Neural progenitor cell (in vitro differentiated cells): ENCODE data around the gene GRIK3. TPM values are rescaled to one million over a fixed set of nuclear protein-coding genes. Genes with fewer than 3 reads are reported as not detected.

Source experiments
- DNase-seq: peaks from one replicate; pipeline ENCODE4 v3.0.0-alpha.2; 2016; ENCODE audit warnings: low spot score
- H2AFZ ChIP-seq: fragments of 200-600 bp; sonication (generic); replicated peaks from 2 replicates; pipeline ENCODE4 v1.6.1; 2016; ENCODE audit warnings: antibody characterized with exemption
- H3F3A ChIP-seq: fragments of 200-600 bp; sonication (generic); 2 replicates; pipeline ENCODE4 v1.6.1; 2016; ENCODE audit warnings: antibody characterized with exemption, low read depth
- H3K27ac ChIP-seq: fragments of 200-600 bp; sonication (generic); 2 replicates; pipeline ENCODE4 v1.5.1; 2016; ENCODE audit warnings: mild to moderate bottlenecking
- H3K27me3 ChIP-seq: fragments of 200-600 bp; sonication (generic); 2 replicates; pipeline ENCODE4 v1.6.1; 2016; ENCODE audit warnings: mild to moderate bottlenecking, moderate library complexity
- H3K36me3 ChIP-seq: fragments of 200-600 bp; sonication (generic); 2 replicates; pipeline ENCODE4 v1.5.1; 2016
- H3K4me1 ChIP-seq: fragments of 200-600 bp; sonication (generic); 2 replicates; pipeline ENCODE4 v1.6.1; 2016; ENCODE audit warnings: mixed run types
- H3K4me2 ChIP-seq: fragments of 200-600 bp; sonication (generic); 2 replicates; pipeline ENCODE4 v1.6.1; 2016
- H3K4me3 ChIP-seq: fragments of 200-600 bp; sonication (generic); 2 replicates; pipeline ENCODE4 v1.5.1; 2016
- H3K79me2 ChIP-seq: fragments of 200-600 bp; sonication (generic); 2 replicates; pipeline ENCODE4 v1.6.1; 2016; ENCODE audit warnings: low read depth
- H3K9ac ChIP-seq: fragments of 200-600 bp; sonication (generic); 2 replicates; pipeline ENCODE4 v1.6.1; 2016
- H3K9me3 ChIP-seq: fragments of 200-600 bp; sonication (generic); 2 replicates; pipeline ENCODE4 v1.5.1; 2016; ENCODE audit warnings: low read depth
- H4K20me1 ChIP-seq: fragments of 200-600 bp; sonication (generic); 2 replicates; pipeline ENCODE4 v1.6.1; 2016; ENCODE audit warnings: low read depth
- H3K27ac Mint-ChIP-seq: 3 replicates; pipeline ENCODE4 v1.8.0; 2021; ENCODE audit warnings: mixed read lengths
- H3K27me3 Mint-ChIP-seq: 2 replicates; pipeline ENCODE4 v1.8.0; 2022; ENCODE audit warnings: low read depth, mild to moderate bottlenecking, inconsistent platforms, moderate library complexity, mixed read lengths; ENCODE audit not compliant: insufficient read depth
- H3K36me3 Mint-ChIP-seq: 3 replicates; pipeline ENCODE4 v1.8.0; 2021; ENCODE audit warnings: mixed read lengths
- H3K4me1 Mint-ChIP-seq: 3 replicates; pipeline ENCODE4 v1.8.0; 2021; ENCODE audit warnings: mixed read lengths
- H3K4me3 Mint-ChIP-seq: 3 replicates; pipeline ENCODE4 v1.8.0; 2021; ENCODE audit warnings: mild to moderate bottlenecking, moderate library complexity, mixed read lengths
- H3K9me3 Mint-ChIP-seq: 3 replicates; pipeline ENCODE4 v1.8.0; 2020; ENCODE audit warnings: mixed read lengths
- CTCF ChIP-seq: fragments of 200-600 bp; sonication (generic); IDR thresholded peaks from 2 replicates; pipeline ENCODE4 v1.5.1; 2017; ENCODE audit warnings: antibody characterized with exemption, mild to moderate bottlenecking
- EZH2 ChIP-seq: fragments of 200-600 bp; sonication (generic); IDR thresholded peaks from 2 replicates; pipeline ENCODE4 v1.6.1; 2017; ENCODE audit warnings: antibody characterized with exemption, mild to moderate bottlenecking, moderate library complexity
- EZH2phosphoT487 ChIP-seq: fragments of 200-600 bp; sonication (generic); IDR thresholded peaks from 2 replicates; pipeline ENCODE4 v1.6.1; 2017; ENCODE audit warnings: antibody characterized with exemption
- total RNA-seq: library from RNA; depleted of rRNA; stranded (reverse); fragments of >200 nt; gene quantifications from 2 replicates; pipeline ENCODE4 v1.2.3, GENCODE V29; 2015; ENCODE audit warnings: low replicate concordance

Gene GRIK3
- total RNA-seq, 1 donor from 2014 or later, result 1.7 TPM

GRCh38 chr1:36764798-36765197 is 269.5 kb downstream of the GRIK3 start:
- no peak for TF ChIP-seq EZH2phosphoT487
- TF ChIP-seq CTCF, result no peak
- TF ChIP-seq EZH2, result no peak
- Histone ChIP-seq H3K4me1 (peaks cover 33% of the 10 kb centered on the region), H3K4me2 (peak overlapping the region; percentile 52), H3F3A (peaks cover 35% of the 10 kb centered on the region), H3K36me3 (no peaks in the 10 kb centered on the region), H2AFZ (no peak overlapping the region), H3K27me3 (no peaks in the 10 kb centered on the region), H4K20me1 (no peaks in the 10 kb centered on the region), H3K9me3 (no peaks in the 10 kb centered on the region), H3K4me3 (no peak overlapping the region), H3K9ac (no peak overlapping the region), H3K79me2 (no peaks in the 10 kb centered on the region), H3K27ac (peak overlapping the region; percentile 58)
- no peak overlapping the region for H3K27ac Mint-ChIP-seq
- H3K4me1 Mint-ChIP-seq, result peaks cover 18% of the 10 kb centered on the region
- H3K36me3 Mint-ChIP-seq, result no peaks in the 10 kb centered on the region
- DNase-seq, result peak; percentile 73
- H3K9me3 Mint-ChIP-seq, result no peaks in the 10 kb centered on the region
- peaks cover 9% of the 10 kb centered on the region for H3K27me3 Mint-ChIP-seq
- no peak overlapping the region for H3K4me3 Mint-ChIP-seq

- Histone ChIP-seq H3K4me1 (peaks cover 31% of the 10 kb centered on the region), H4K20me1 (no peaks in the 10 kb centered on the region), H3K9ac (no peak overlapping the region), H3K27me3 (no peaks in the 10 kb centered on the region), H3K4me2 (no peak overlapping the region), H3F3A (peaks cover 30% of the 10 kb centered on the region), H3K79me2 (no peaks in the 10 kb centered on the region), H2AFZ (no peak overlapping the region), H3K27ac (no peak overlapping the region), H3K4me3 (no peak overlapping the region), H3K36me3 (no peaks in the 10 kb centered on the region), H3K9me3 (no peaks in the 10 kb centered on the region)
- no peak overlapping the region for H3K4me3 Mint-ChIP-seq
- H3K9me3 Mint-ChIP-seq, result no peaks in the 10 kb centered on the region
- H3K4me1 Mint-ChIP-seq, result peaks cover 18% of the 10 kb centered on the region
- peaks cover 5% of the 10 kb centered on the region for H3K27me3 Mint-ChIP-seq
- no peak for DNase-seq
- no peak for TF ChIP-seq CTCF
- H3K27ac Mint-ChIP-seq, result no peak overlapping the region
- no peaks in the 10 kb centered on the region for H3K36me3 Mint-ChIP-seq
Measured at GRCh38 chr1:36763771-36764170, 270.5 kb downstream of the GRIK3 start.

GRCh38 chr1:36762174-36762573 is 272.1 kb downstream of the GRIK3 start:
- TF ChIP-seq EZH2 (no peak), EZH2phosphoT487 (no peak), CTCF (no peak)
- H3K36me3 ChIP-seq, result no peaks in the 10 kb centered on the region
- no peaks in the 10 kb centered on the region for H4K20me1 ChIP-seq
- H3K4me2 ChIP-seq, result no peak overlapping the region
- Mint-ChIP-seq H3K4me1 (peaks cover 18% of the 10 kb centered on the region), H3K4me3 (no peak overlapping the region), H3K27ac (no peak overlapping the region), H3K36me3 (no peaks in the 10 kb centered on the region), H3K9me3 (no peaks in the 10 kb centered on the region), H3K27me3 (peaks cover 2% of the 10 kb centered on the region)
- H3K27ac ChIP-seq, result no peak overlapping the region
- no peak overlapping the region for H3K4me3 ChIP-seq
- H3K4me1 ChIP-seq, result peaks cover 31% of the 10 kb centered on the region
- no peaks in the 10 kb centered on the region for H3K9me3 ChIP-seq
- peaks cover 30% of the 10 kb centered on the region for H3F3A ChIP-seq
- no peak overlapping the region for H2AFZ ChIP-seq
- no peaks in the 10 kb centered on the region for H3K79me2 ChIP-seq
- no peaks in the 10 kb centered on the region for H3K27me3 ChIP-seq
- no peak overlapping the region for H3K9ac ChIP-seq
- DNase-seq, result no peak

- Histone ChIP-seq H3K27ac (no peak overlapping the region), H3K9ac (no peak overlapping the region), H3K79me2 (no peaks in the 10 kb centered on the region), H3K4me3 (no peak overlapping the region), H3F3A (peaks cover 23% of the 10 kb centered on the region), H3K9me3 (no peaks in the 10 kb centered on the region), H3K4me1 (peaks cover 25% of the 10 kb centered on the region), H3K4me2 (no peak overlapping the region), H2AFZ (no peak overlapping the region), H3K36me3 (no peaks in the 10 kb centered on the region), H3K27me3 (no peaks in the 10 kb centered on the region), H4K20me1 (no peaks in the 10 kb centered on the region)
- no peak for DNase-seq
- Mint-ChIP-seq H3K4me1 (peaks cover 15% of the 10 kb centered on the region), H3K27me3 (peaks cover 2% of the 10 kb centered on the region), H3K27ac (no peak overlapping the region), H3K4me3 (no peak overlapping the region), H3K36me3 (no peaks in the 10 kb centered on the region), H3K9me3 (no peaks in the 10 kb centered on the region)
- TF ChIP-seq EZH2 (no peak), CTCF (no peak), EZH2phosphoT487 (no peak)
Measured at GRCh38 chr1:36761113-36761512, 273.2 kb downstream of the GRIK3 start.
